SK-N-SH treated with all-trans-retinoic acid at 6 μM for 48 hours (cell line): ENCODE results near the gene HSP90B1.

ENCODE experiments used
- ESRRG ChIP-seq: fragments of 250-450 bp; sonication (Bioruptor Pico); IDR thresholded peaks from 2 replicates; pipeline ENCODE4 v1.6.1; 2021; ENCODE audit warnings: mild to moderate bottlenecking
- ISL1 ChIP-seq: fragments of 250-450 bp; sonication (Bioruptor Pico); IDR thresholded peaks from 2 replicates; pipeline ENCODE4 v2.1.2; 2022; ENCODE audit warnings: mild to moderate bottlenecking, moderate library complexity
- OSR1 ChIP-seq: fragments of 250-450 bp; sonication (Bioruptor Pico); IDR thresholded peaks from 2 replicates; pipeline ENCODE4 v1.8.0; 2022; ENCODE audit warnings: moderate library complexity, mild to moderate bottlenecking, inconsistent platforms
- PPARA ChIP-seq: fragments of 250-450 bp; sonication (Bioruptor Pico); IDR thresholded peaks from 2 replicates; pipeline ENCODE4 v1.5.0; 2020; ENCODE audit warnings: mild to moderate bottlenecking, borderline replicate concordance
- RARB ChIP-seq: fragments of 250-450 bp; sonication (Bioruptor Pico); IDR thresholded peaks from 2 replicates; pipeline ENCODE4 v1.8.0; 2021; ENCODE audit warnings: mild to moderate bottlenecking, moderate library complexity
- TCF4 ChIP-seq: fragments of 250-450 bp; sonication (Bioruptor Pico); IDR thresholded peaks from 2 replicates; pipeline ENCODE4 v1.8.0; 2021; ENCODE audit warnings: mild to moderate bottlenecking, moderate library complexity, borderline replicate concordance
- ZFP3 ChIP-seq: fragments of 250-450 bp; sonication (Bioruptor Pico); IDR thresholded peaks from 2 replicates; pipeline ENCODE4 v1.5.0; 2020; ENCODE audit warnings: mild to moderate bottlenecking, moderate library complexity
- ZFP30 ChIP-seq: fragments of 450-650 bp; formaldehyde crosslinking; IDR thresholded peaks from 2 replicates; pipeline ENCODE4 v1.5.0; 2022; ENCODE audit warnings: mild to moderate bottlenecking, moderate library complexity
- ZNF565 ChIP-seq: fragments of 450-650 bp; formaldehyde crosslinking; conservative IDR thresholded peaks from 2 replicates; pipeline ENCODE4 v1.5.0; 2020; ENCODE audit warnings: low read depth, mild to moderate bottlenecking, moderate library complexity
- ZNF70 ChIP-seq: fragments of 450-650 bp; formaldehyde crosslinking; IDR thresholded peaks from 2 replicates; pipeline ENCODE4 v1.5.0; 2020; ENCODE audit warnings: mild to moderate bottlenecking, moderate library complexity
- TF ChIP-seq, protein P1 (sequence below): fragments of 250-450 bp; sonication (Bioruptor Pico); IDR thresholded peaks from 2 replicates; pipeline ENCODE4 v1.8.0; 2020; ENCODE audit warnings: mild to moderate bottlenecking, moderate library complexity, borderline replicate concordance

DNA sequence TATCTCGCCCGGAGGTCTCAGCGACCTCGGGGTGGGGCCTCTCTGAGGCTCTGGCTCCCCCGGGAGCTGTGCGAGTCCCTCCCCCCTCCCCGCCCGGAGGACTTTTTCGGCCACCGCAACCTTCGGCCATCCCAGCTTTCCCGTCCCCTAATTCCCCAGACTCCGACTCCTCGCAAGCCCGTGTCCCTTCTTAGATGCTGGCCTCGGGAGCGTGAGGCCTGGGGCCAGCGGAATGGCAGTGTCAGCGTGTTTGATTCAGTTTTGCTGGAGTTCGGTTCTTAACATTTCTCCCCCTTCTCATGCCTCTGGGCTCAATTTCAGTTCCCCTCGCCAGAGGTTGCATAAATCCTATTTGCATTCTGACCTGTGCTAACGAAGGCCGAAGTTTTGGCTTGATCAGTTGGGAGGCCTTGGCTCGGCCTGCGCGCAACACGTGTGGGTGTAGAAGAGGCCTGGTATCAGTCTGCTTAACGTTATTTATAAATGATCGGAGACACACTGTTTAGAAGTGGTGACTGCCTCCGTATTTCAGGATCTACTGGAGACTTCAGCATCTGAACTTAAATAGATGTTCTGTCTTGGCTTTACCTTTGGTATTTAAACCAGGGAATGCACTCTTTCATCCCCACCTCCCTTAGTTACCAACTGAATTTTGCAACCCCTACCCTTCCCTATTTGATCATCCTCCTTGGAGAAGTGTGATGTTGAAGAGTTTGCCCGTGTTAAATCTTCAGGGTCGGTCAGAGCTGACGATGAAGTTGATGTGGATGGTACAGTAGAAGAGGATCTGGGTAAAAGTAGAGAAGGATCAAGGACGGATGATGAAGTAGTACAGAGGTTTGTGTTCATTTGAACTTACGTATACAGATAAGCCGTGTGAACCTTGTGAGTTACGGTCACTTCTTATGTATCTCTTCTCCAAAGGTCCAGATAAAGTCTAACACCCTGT is 851 bp downstream of the HSP90B1 start:
- TF ChIP-seq, protein P1, sequence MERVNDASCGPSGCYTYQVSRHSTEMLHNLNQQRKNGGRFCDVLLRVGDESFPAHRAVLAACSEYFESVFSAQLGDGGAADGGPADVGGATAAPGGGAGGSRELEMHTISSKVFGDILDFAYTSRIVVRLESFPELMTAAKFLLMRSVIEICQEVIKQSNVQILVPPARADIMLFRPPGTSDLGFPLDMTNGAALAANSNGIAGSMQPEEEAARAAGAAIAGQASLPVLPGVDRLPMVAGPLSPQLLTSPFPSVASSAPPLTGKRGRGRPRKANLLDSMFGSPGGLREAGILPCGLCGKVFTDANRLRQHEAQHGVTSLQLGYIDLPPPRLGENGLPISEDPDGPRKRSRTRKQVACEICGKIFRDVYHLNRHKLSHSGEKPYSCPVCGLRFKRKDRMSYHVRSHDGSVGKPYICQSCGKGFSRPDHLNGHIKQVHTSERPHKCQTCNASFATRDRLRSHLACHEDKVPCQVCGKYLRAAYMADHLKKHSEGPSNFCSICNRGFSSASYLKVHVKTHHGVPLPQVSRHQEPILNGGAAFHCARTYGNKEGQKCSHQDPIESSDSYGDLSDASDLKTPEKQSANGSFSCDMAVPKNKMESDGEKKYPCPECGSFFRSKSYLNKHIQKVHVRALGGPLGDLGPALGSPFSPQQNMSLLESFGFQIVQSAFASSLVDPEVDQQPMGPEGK (CRISPR knock-in tag): no peak
- TF ChIP-seq ESRRG (CRISPR knock-in tag) (no peak), ZNF565 (CRISPR knock-in tag) (no peak), OSR1 (CRISPR knock-in tag) (no peak), ZFP3 (CRISPR knock-in tag) (no peak), ZFP30 (no peak), RARB (no peak), ZNF70 (no peak), ISL1 (CRISPR knock-in tag) (no peak), TCF4 (CRISPR knock-in tag) (no peak), PPARA (no peak)
